Pancreas (tissue), 10 donors: ENCODE data around the gene RPTOR. TPM values are rescaled to one million over a fixed set of nuclear protein-coding genes. Genes with fewer than 3 reads are reported as not detected.

Experiments used
- ATAC-seq, 4 donors: fragments of 200-7000 bp; cut with Tn5 transposase; one replicate each; pipeline versions ENCODE4 v1.8.0 to v1.9.1; 2020; ENCODE audit warnings: mild to moderate bottlenecking in 4 of 4, moderate library complexity in 4 of 4
- DNase-seq, 6 donors: peaks; one replicate each; pipeline ENCODE4 v3.0.0-alpha.2; 2020
- FAIRE-seq: peaks from 2 replicates; lab custom pipeline; 2012; peaks lifted over from hg19 to GRCh38; lab: Jason Lieb, UNC
- H3K27ac ChIP-seq, 4 donors: fragments of 200-600 bp; sonication (generic); 1 replicate in 3 of 4; 2 replicates in 1 of 4; pipeline versions ENCODE4 v1.5.0 to v1.8.0; 2020
- H3K27me3 ChIP-seq, 4 donors: fragments of 200-600 bp; one replicate each; pipeline ENCODE4 v1.8.0; 2021
- H3K36me3 ChIP-seq, 3 donors: fragments of 200-600 bp; sonication (generic) in 1 of 3; one replicate each; pipeline versions ENCODE4 v1.5.0 to v1.8.0; 2020 to 2021
- H3K4me1 ChIP-seq, 3 donors: fragments of 200-600 bp; one replicate each; pipeline ENCODE4 v1.8.0; 2021
- H3K4me3 ChIP-seq, 4 donors: fragments of 200-600 bp; sonication (generic) in 2 of 4; one replicate each; pipeline versions ENCODE4 v1.5.0 to v1.8.0; 2020 to 2021
- H3K9me3 ChIP-seq, 4 donors: fragments of 200-600 bp; one replicate each; pipeline ENCODE4 v1.8.0; 2021
- CTCF ChIP-seq, 4 donors: fragments of 200-600 bp; sonication (generic) in 3 of 4; IDR thresholded peaks; one replicate each; pipeline versions ENCODE4 v1.5.0 to v1.8.0; 2021; ENCODE audit warnings: antibody characterized with exemption in 4 of 4
- WGBS, 2 donors: extraction: QIAGEN DNeasy Blood & Tissue Kit; methylation state at CpG; one replicate each; pipeline ENCODE4 v1.1.7; 2013; 5-methylcytosine and 5-hydroxymethylcytosine counted together
- intact Hi-C, 3 donors: fragments of 100-400 bp; cut with DNase I; formaldehyde crosslinking; loops; one replicate each; pipeline versions ENCODE4 v1.11.1 to v1.14.2; 2022
- polyA plus RNA-seq, 2 donors: library from polyadenylated mRNA; stranded (reverse); fragments of 200-250 nt; gene quantifications; one replicate each; pipeline ENCODE4 v1.2.3, GENCODE V29; 2013
- total RNA-seq, 6 donors: library from RNA; stranded (reverse); fragmentation: NEBNext Ultra II Directional in 4 of 6; extraction: Animal tissue kit (Norgen Biotek cat#: 25700) in 4 of 6; gene quantifications; one replicate each; pipeline versions ENCODE4 v1.2.1 to v1.2.4, GENCODE V29; 2021 to 2023
- donor health status: healthy with polysubstance abuse.
- donor health status: DM: no; HTN: no; CAD: no; lungs with moderate emphysema.
- donor health status: DM: no; HTN: no; CAD: no.
- donor health status: control.
- donor health status: control.
- donor health status: Bipolar disorder and iron deficiency.
- donor health status: DM: yes; HTN: yes; CAD: no.
- donor health status: DM: no; HTN: no; CAD: no.
- donor health status: DM: no; HTN: no; CAD: no.
- donor health status: DM: yes; HTN: yes; CAD: no.

Gene RPTOR
- total RNA-seq (10 to 100 TPM; 10.1 to 18.9 (median 13.2) TPM), polyA plus RNA-seq (10 to 100 TPM in 1 of 2 donors, 1 to 10 TPM in 1; 5.0 to 16.3 TPM)

- H3K9me3 ChIP-seq = no peaks in the 10 kb centered on the region
- WGBS, 2 donors = 0% methylated on average over 49 of the region's 49 CpGs
- no peak for FAIRE-seq
- ATAC-seq = peak; percentile 99 to 100 (median 100)
- H3K4me3 ChIP-seq = peak within 1 kb of the TSS; percentile 72 to 98 (median 88)
- DNase-seq = peak; percentile 80 to 95 (median 87)
- H3K27me3 ChIP-seq = no peaks in the 10 kb centered on the region
- H3K27ac ChIP-seq = peak within 1 kb of the TSS; percentile 6 to 57 (median 32)
- H3K36me3 ChIP-seq = no peaks in the 10 kb centered on the region
- intact Hi-C loops = no loop called here
- TF ChIP-seq CTCF (IDR thresholded peaks at IDR 0.05) = no peak
- peaks cover 7 to 19% (median 11%) of the 10 kb centered on the region in 3 donors for H3K4me1 ChIP-seq
These were observed at the start of gene RPTOR for GRCh38 chr17:80544655-80545498. Gene RPTOR, plus strand, starts transcription at chr17:80544838. Its CDS starts 792 bp downstream, at chr17:80545630.

GRCh38 chr17:80497726-80498241 lies 46.9 kb upstream of the RPTOR start:
- H3K9me3 ChIP-seq = no peaks in the 10 kb centered on the region
- no peak for ATAC-seq
- no peak overlapping the region for H3K4me3 ChIP-seq
- FAIRE-seq = no peak
- intact Hi-C loops = no loop called here
- no peak for DNase-seq
- no peaks in the 10 kb centered on the region for H3K4me1 ChIP-seq
- 70% methylated on average over 10 of the region's 10 CpGs for WGBS, 2 donors
- H3K27me3 ChIP-seq = no peaks in the 10 kb centered on the region
- H3K36me3 ChIP-seq = no peaks in the 10 kb centered on the region
- no peak for TF ChIP-seq CTCF (IDR thresholded peaks at IDR 0.05)
- no peak overlapping the region for H3K27ac ChIP-seq

- Histone ChIP-seq H3K4me1 (no peaks in the 10 kb centered on the region), H3K27me3 (no peaks in the 10 kb centered on the region), H3K4me3 (no peak overlapping the region), H3K27ac (no peak overlapping the region), H3K36me3 (no peaks in the 10 kb centered on the region), H3K9me3 (no peaks in the 10 kb centered on the region)
- WGBS, 2 donors = 44 to 47% methylated on average over 30 of the region's 30 CpGs
- intact Hi-C loops = no loop called here
- ATAC-seq (peak in 2 of 4 donors; percentile 54 to 59), FAIRE-seq (no peak), DNase-seq (no peak)
- TF ChIP-seq CTCF (IDR thresholded peaks at IDR 0.05) = no peak
These were observed 46.3 kb upstream of the RPTOR start for GRCh38 chr17:80498242-80498919.

- Histone ChIP-seq H3K9me3 (no peaks in the 10 kb centered on the region), H3K4me1 (no peaks in the 10 kb centered on the region), H3K27me3 (no peaks in the 10 kb centered on the region), H3K27ac (no peak overlapping the region), H3K36me3 (no peaks in the 10 kb centered on the region), H3K4me3 (no peak overlapping the region)
- ATAC-seq (no peak), DNase-seq (no peak), FAIRE-seq (no peak)
- WGBS, 2 donors = 68 to 71% methylated on average over 11 of the region's 11 CpGs
- intact Hi-C loops = no loop called here
- TF ChIP-seq CTCF (IDR thresholded peaks at IDR 0.05) = no peak
These were observed 45.7 kb upstream of the RPTOR start for GRCh38 chr17:80498920-80499410.
